Upper lobe of right lung (tissue), 1 donor: ENCODE data around the gene ZFYVE1. TPM values are rescaled to one million over a fixed set of nuclear protein-coding genes. Genes with fewer than 3 reads are reported as not detected.
"Not testable (repeated sequence)": the region's sequence is repeated elsewhere in the genome, so short reads cannot be mapped to it uniquely, and the experiment has no call there.

Source experiments
- ATAC-seq: fragments of 200-7000 bp; cut with Tn5 transposase; one replicate; pipeline ENCODE4 v1.9.1; 2020; ENCODE audit warnings: mild to moderate bottlenecking, moderate library complexity
- DNase-seq: peaks from one replicate; pipeline ENCODE4 v3.0.0-alpha.2; 2020
- H3K27ac ChIP-seq: fragments of 200-600 bp; one replicate; pipeline ENCODE4 v1.8.0; 2022
- H3K27me3 ChIP-seq: fragments of 200-600 bp; one replicate; pipeline ENCODE4 v1.8.0; 2022; ENCODE audit warnings: mild to moderate bottlenecking
- H3K36me3 ChIP-seq: fragments of 200-600 bp; one replicate; pipeline ENCODE4 v1.8.0; 2022
- H3K4me1 ChIP-seq: fragments of 200-600 bp; one replicate; pipeline ENCODE4 v1.8.0; 2022
- H3K4me3 ChIP-seq: fragments of 200-600 bp; one replicate; pipeline ENCODE4 v1.8.0; 2022; ENCODE audit warnings: mild to moderate bottlenecking
- H3K9me3 ChIP-seq: fragments of 200-600 bp; one replicate; pipeline ENCODE4 v1.8.0; 2022
- intact Hi-C: fragments of 100-400 bp; cut with DNase I; formaldehyde crosslinking; loops from one replicate; pipeline ENCODE4 v1.11.0; 2022
- total RNA-seq: library from RNA; stranded (reverse); fragmentation: NEBNext Ultra II Directional; extraction: Animal tissue kit (Norgen Biotek cat#: 25700); gene quantifications from one replicate; pipeline ENCODE4 v1.2.1, GENCODE V29; 2021
- TF ChIP-seq, protein P1 (sequence below): fragments of 200-600 bp; IDR thresholded peaks from one replicate; pipeline ENCODE4 v1.8.0; 2022; ENCODE audit warnings: antibody characterized with exemption
- donor health status: DM: no; HTN: yes; CAD: no; lungs with severe emphysema.

The ZFYVE1 gene
- total RNA-seq, 1 donor from 2014 or later: 21.6 TPM

DNA sequence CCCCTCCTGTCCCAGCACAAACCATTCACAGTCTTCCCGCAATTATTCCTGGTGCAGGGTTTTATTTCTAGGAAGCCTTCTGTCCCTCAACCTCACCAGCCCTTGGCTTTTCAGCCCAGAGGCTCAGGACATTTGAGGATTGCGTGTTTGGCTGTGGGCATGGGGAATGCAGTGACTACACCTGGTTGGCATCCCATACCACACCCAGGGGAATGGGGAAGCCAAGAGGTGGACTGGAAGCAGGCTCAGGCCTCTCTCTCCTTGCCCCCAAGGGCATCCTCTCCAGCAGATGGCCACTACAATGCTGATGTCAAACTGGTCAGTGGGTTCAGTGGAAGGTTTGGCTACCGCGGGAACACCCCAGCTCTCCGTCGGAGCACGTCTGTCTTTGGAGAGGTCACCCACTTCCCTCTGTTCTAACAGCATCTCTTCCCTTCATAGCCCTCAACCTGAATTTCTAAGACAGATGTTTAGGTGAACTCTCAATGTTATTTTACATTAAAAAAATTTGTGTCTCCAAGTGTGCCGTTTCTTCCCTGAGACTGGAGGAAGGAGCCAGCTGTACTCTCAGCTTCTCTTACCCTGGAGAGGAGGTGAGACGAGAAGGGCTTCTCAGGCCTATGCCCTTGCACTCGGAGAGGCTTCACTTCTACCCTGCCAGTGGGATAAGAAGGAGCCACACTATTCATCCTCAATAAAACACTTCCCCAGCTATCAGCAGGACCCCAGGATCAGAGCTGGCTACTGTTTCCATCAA, 65.1 kb downstream of the ZFYVE1 start:
- intact Hi-C loops: no loop called here
- Histone ChIP-seq H3K9me3 (no peaks in the 10 kb centered on the region), H3K36me3 (peaks cover 39% of the 10 kb centered on the region), H3K27ac (no peak overlapping the region), H3K4me1 (no peaks in the 10 kb centered on the region), H3K4me3 (no peak overlapping the region), H3K27me3 (no peaks in the 10 kb centered on the region)
- ATAC-seq (peak; percentile 51), DNase-seq (no peak)
- TF ChIP-seq, protein P1, sequence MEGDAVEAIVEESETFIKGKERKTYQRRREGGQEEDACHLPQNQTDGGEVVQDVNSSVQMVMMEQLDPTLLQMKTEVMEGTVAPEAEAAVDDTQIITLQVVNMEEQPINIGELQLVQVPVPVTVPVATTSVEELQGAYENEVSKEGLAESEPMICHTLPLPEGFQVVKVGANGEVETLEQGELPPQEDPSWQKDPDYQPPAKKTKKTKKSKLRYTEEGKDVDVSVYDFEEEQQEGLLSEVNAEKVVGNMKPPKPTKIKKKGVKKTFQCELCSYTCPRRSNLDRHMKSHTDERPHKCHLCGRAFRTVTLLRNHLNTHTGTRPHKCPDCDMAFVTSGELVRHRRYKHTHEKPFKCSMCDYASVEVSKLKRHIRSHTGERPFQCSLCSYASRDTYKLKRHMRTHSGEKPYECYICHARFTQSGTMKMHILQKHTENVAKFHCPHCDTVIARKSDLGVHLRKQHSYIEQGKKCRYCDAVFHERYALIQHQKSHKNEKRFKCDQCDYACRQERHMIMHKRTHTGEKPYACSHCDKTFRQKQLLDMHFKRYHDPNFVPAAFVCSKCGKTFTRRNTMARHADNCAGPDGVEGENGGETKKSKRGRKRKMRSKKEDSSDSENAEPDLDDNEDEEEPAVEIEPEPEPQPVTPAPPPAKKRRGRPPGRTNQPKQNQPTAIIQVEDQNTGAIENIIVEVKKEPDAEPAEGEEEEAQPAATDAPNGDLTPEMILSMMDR: no peak

DNA sequence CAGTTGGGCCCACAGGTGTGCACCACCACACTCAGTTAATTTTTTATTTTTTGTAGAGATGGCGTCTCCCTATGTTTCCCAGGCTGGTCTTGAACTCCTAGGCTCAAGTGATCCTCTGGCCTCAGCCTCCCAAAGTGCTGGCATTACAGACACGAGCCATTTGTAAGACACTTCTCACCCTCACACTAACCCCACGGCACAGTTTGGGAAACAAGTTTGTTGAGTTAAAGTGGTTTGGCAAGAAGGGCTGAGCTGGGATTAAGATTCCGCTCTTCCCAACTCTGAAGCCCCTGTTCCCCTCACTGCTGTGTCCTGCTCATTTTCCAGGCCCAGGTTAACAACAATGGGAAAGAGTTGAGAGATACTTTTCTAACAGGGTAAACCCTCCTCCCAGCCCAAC, 65.9 kb downstream of the ZFYVE1 start:
- H3K4me1 ChIP-seq, H3K4me3 ChIP-seq: not testable (repeated sequence)

DNA sequence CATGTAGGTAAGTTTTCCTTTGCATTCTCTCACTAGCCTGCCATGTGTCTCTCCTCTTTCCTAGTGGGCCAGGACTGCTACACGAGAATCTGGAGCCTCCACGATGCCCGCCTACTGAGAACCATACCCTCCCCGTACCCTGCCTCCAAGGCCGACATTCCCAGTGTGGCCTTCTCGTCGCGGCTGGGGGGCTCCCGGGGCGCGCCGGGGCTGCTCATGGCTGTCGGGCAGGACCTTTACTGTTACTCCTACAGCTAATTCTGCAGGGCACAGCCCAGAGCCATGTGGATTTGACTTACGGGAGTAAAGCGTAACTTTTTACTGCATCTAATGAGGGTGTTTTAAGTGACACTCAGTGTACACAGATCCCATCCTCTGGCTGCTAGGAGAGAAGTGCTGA, 68.4 kb downstream of the ZFYVE1 start:
- H3K9me3 ChIP-seq: no peaks in the 10 kb centered on the region
- no peak overlapping the region for H3K27ac ChIP-seq
- no peaks in the 10 kb centered on the region for H3K27me3 ChIP-seq
- DNase-seq: no peak
- intact Hi-C loops: no loop called here
- no peak for ATAC-seq
- no peak overlapping the region for H3K4me3 ChIP-seq
- TF ChIP-seq, protein P1: no peak
- H3K4me1 ChIP-seq: no peaks in the 10 kb centered on the region
- peaks cover 59% of the 10 kb centered on the region for H3K36me3 ChIP-seq

More for the DNA sequence above, 65.9 kb downstream of the ZFYVE1 start:
- H3K9me3 ChIP-seq, H3K27me3 ChIP-seq, H3K27ac ChIP-seq, intact Hi-C loops, DNase-seq, ATAC-seq: not testable (repeated sequence)
- H3K36me3 ChIP-seq: peaks cover 46% of the 10 kb centered on the region

DNA sequence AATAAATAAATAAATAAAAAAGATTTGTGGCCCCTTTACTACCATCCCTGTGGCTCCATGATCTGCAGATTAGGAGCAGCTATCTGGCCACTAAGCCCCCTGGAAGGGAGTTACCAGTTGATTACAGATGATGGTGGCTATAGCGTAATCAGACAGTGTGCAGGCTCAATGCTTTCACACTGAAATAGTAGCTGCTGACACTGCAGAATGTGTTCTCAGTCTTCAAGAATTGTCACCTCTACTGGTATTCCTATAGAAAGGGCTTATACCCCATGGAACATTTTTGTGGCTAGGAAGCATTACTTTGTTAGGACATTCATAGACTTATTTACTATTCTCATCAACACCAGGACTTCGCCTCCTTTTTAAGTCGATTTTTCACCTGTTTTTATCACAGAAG, 69.7 kb downstream of the ZFYVE1 start:
- DNase-seq (no peak), ATAC-seq (no peak)
- H3K4me1 ChIP-seq: no peaks in the 10 kb centered on the region
- peaks cover 63% of the 10 kb centered on the region for H3K36me3 ChIP-seq
- H3K27ac ChIP-seq: no peak overlapping the region
- H3K27me3 ChIP-seq: no peaks in the 10 kb centered on the region
- no peaks in the 10 kb centered on the region for H3K9me3 ChIP-seq
- H3K4me3 ChIP-seq: no peak overlapping the region
- intact Hi-C loops: no loop called here
- TF ChIP-seq, protein P1: no peak

DNA sequence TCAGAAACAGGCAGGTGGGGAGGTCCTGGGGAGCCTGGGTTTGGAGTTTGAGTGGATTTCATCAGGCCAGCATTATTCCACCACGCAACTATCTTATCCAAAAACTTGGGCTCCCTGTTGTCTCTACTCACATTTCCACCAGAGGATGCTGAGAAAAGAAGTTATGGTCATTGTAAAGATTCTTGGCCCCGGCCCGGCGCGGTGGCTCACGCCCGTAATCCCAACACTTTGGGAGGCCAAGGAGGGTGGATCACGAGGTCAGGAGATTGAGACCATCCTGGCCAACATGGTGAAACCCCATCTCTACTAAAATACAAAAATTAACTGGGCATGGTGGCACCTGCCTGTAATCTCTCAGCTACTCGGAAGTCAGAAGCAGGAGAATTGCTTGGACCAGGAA, 70.2 kb downstream of the ZFYVE1 start:
- H3K9me3 ChIP-seq, H3K27ac ChIP-seq, ATAC-seq, intact Hi-C loops, H3K27me3 ChIP-seq, DNase-seq, H3K4me3 ChIP-seq, H3K4me1 ChIP-seq: not testable (repeated sequence)
- peaks cover 66% of the 10 kb centered on the region for H3K36me3 ChIP-seq

DNA sequence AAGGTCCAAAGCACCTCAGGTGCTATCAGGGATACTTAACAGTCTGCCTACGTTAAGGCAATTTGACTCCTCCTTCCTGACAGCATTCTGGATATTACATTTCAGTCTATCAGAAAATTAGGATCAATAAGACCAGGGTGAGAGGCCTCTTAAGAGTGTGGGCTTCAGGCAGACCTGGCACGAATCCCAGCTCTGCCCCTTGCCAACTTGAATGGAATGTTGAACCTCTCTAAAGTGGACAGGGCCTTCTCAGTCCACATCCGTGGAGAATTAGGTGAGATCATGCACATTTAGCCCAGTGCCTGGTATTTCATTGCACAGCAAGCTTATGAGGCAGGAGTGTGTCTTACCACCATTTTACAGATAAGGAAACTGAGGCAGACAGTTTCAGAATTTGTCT, 74.7 kb downstream of the ZFYVE1 start:
- Histone ChIP-seq H3K9me3 (no peaks in the 10 kb centered on the region), H3K4me3 (no peak overlapping the region), H3K27me3 (no peaks in the 10 kb centered on the region), H3K27ac (no peak overlapping the region), H3K4me1 (no peaks in the 10 kb centered on the region), H3K36me3 (peaks cover 41% of the 10 kb centered on the region)
- DNase-seq (no peak), ATAC-seq (no peak)
- TF ChIP-seq, protein P1: no peak
- intact Hi-C loops: no loop called here
